Esophagus squamous epithelium (tissue), 4 donors: ENCODE data around the gene WDFY1.

Experiments
- CTCF ChIP-seq, 6 experiments: fragments of 450-650 bp in 4 of 6; fragments of 200-600 bp in 2 of 6; sonication (generic) in 2 of 6; IDR thresholded peaks; one replicate each; pipeline ENCODE4 v1.5.1; 2016 to 2019; ENCODE audit warnings: antibody characterized with exemption in 6 of 6, mild to moderate bottlenecking in 4 of 6, moderate library complexity in 4 of 6
- POLR2A ChIP-seq, 4 donors: fragments of 450-650 bp; IDR thresholded peaks; one replicate each; pipeline ENCODE4 v1.6.1; 2017; ENCODE audit warnings: antibody characterized with exemption in 4 of 4, mild to moderate bottlenecking in 4 of 4, moderate library complexity in 3 of 4

- TF ChIP-seq POLR2A (IDR thresholded peaks at IDR 0.05) (no peak), CTCF (IDR thresholded peaks at IDR 0.05) (no peak)
Observed at GRCh38 chr2:223863491-223863890, 81.6 kb downstream of the WDFY1 start.
